B cell (primary cell): ENCODE measurements around the gene VPS45. TPM values are rescaled to one million over a fixed set of nuclear protein-coding genes. Genes with fewer than 3 reads are reported as not detected.

Experiments
- ATAC-seq: fragments of 200-7000 bp; cut with Tn5 transposase; one replicate; pipeline ENCODE4 v1.10.0; 2021; ENCODE audit warnings: low read depth, mild to moderate bottlenecking, moderate number of reproducible peaks, moderate library complexity
- CTCF ChIA-PET: fragments of 350-600 bp; sonication (Branson Sonifier 250); formaldehyde crosslinking; loops from one replicate; lab custom pipeline; 2021; ENCODE audit warnings: antibody characterized with exemption, inconsistent platforms; lab: Charles Lee
- POLR2A ChIA-PET: fragments of 350-600 bp; sonication (Branson Sonifier 250); formaldehyde crosslinking; loops from one replicate; lab custom pipeline; 2021; ENCODE audit warnings: antibody characterized with exemption; lab: Charles Lee
- DNase-seq: peaks from one replicate; pipeline ENCODE4 v3.0.0; 2013
- H2AFZ ChIP-seq: 2 replicates; pipeline ENCODE4 v1.6.1; 2012; ENCODE audit warnings: mild to moderate bottlenecking, low read depth, low read length; ENCODE audit not compliant: insufficient read depth, poor library complexity, severe bottlenecking
- H3K27ac ChIP-seq, 2 donors: 1 replicate in 1 of 2; 2 replicates in 1 of 2; pipeline ENCODE4 v1.5.1; 2012 to 2013; ENCODE audit warnings: low read length in 2 of 2, mild to moderate bottlenecking in 2 of 2, moderate library complexity in 1 of 2
- H3K27me3 ChIP-seq, 4 experiments: fragments of 200-600 bp in 1 of 4; sonication (generic) in 1 of 4; replicated peaks in 1 of 4; 1 replicate in 2 of 4; 2 replicates in 2 of 4; pipeline versions ENCODE4 v1.6.1 to v1.7.0; 2013 to 2016; ENCODE audit warnings: low read length in 3 of 4, mild to moderate bottlenecking in 2 of 4, mixed read lengths in 1 of 4, moderate library complexity in 1 of 4; ENCODE audit not compliant: insufficient read depth in 4 of 4, control insufficient read depth in 3 of 4; ENCODE audit errors: control extremely low read depth in 1 of 4
- H3K36me3 ChIP-seq, 2 experiments: replicated peaks in 1 of 2; 1 replicate in 1 of 2; 2 replicates in 1 of 2; pipeline versions ENCODE4 v1.6.1 to v1.7.1; 2013; ENCODE audit warnings: low read length in 1 of 2; ENCODE audit not compliant: insufficient read depth in 2 of 2, control insufficient read depth in 1 of 2; ENCODE audit errors: control extremely low read depth in 1 of 2, extremely low read depth in 1 of 2
- H3K4me1 ChIP-seq, 2 donors: fragments of 200-600 bp in 1 of 2; sonication (generic) in 1 of 2; 1 replicate in 1 of 2; 2 replicates in 1 of 2; pipeline versions ENCODE4 v1.5.1 to v1.6.1; 2013 to 2017; ENCODE audit warnings: low read length in 2 of 2; ENCODE audit not compliant: control insufficient read depth in 2 of 2, insufficient read depth in 2 of 2
- H3K4me2 ChIP-seq: replicated peaks from 2 replicates; pipeline ENCODE3; 2012; ENCODE audit warnings: mild to moderate bottlenecking, low read depth, low read length; ENCODE audit not compliant: poor library complexity, severe bottlenecking
- H3K4me3 ChIP-seq, 5 experiments: fragments of 200-600 bp in 1 of 5; sonication (generic) in 1 of 5; 1 replicate in 3 of 5; 2 replicates in 2 of 5; pipeline versions ENCODE4 v1.5.1 to v1.7.0; 2011 to 2016; ENCODE audit warnings: low read length in 4 of 5, mild to moderate bottlenecking in 4 of 5, low read depth in 2 of 5, control low read depth in 1 of 5, moderate library complexity in 1 of 5; ENCODE audit not compliant: insufficient read depth in 1 of 5; ENCODE audit errors: control extremely low read depth in 1 of 5, extremely low read depth in 1 of 5
- H3K79me2 ChIP-seq: fragments of 200-600 bp; sonication (generic); one replicate; pipeline ENCODE4 v1.6.0; 2016; ENCODE audit warnings: low read length; ENCODE audit not compliant: control insufficient read depth, insufficient read depth
- H3K9ac ChIP-seq: fragments of 200-600 bp; sonication (generic); 2 replicates; pipeline ENCODE4 v1.6.1; 2017; ENCODE audit warnings: mild to moderate bottlenecking, low read length, moderate library complexity
- H3K9me3 ChIP-seq, 3 donors: one replicate each; pipeline versions ENCODE4 v1.6.1 to v1.7.1; 2013; ENCODE audit warnings: low read length in 2 of 3; ENCODE audit not compliant: control insufficient read depth in 2 of 3, insufficient read depth in 1 of 3; ENCODE audit errors: control extremely low read depth in 1 of 3
- H4K20me1 ChIP-seq: 2 replicates; pipeline ENCODE4 v1.6.0; 2012; ENCODE audit warnings: mild to moderate bottlenecking, low read length; ENCODE audit not compliant: insufficient read depth, control insufficient read depth, poor library complexity, severe bottlenecking
- H3K27ac Mint-ChIP-seq: one replicate; pipeline ENCODE4 v1.8.0; 2021; ENCODE audit warnings: mixed read lengths
- H3K27me3 Mint-ChIP-seq: one replicate; pipeline ENCODE4 v1.8.0; 2021; ENCODE audit warnings: mixed read lengths
- H3K4me1 Mint-ChIP-seq: one replicate; pipeline ENCODE4 v1.8.0; 2021; ENCODE audit warnings: mixed read lengths
- H3K4me3 Mint-ChIP-seq: one replicate; pipeline ENCODE4 v1.8.0; 2021; ENCODE audit warnings: mixed read lengths
- H3K9me3 Mint-ChIP-seq: one replicate; pipeline ENCODE4 v1.8.0; 2022; ENCODE audit warnings: mixed read lengths; ENCODE audit not compliant: insufficient read depth
- CTCF ChIP-seq: fragments of 200-600 bp; IDR thresholded peaks from one replicate; pipeline ENCODE4 v1.8.0; 2022; ENCODE audit warnings: antibody characterized with exemption, mild to moderate bottlenecking
- EZH2 ChIP-seq: IDR thresholded peaks from 2 replicates; pipeline ENCODE4 v1.6.1; 2012; ENCODE audit warnings: borderline replicate concordance, low read depth, mild to moderate bottlenecking, moderate library complexity, low read length; ENCODE audit not compliant: insufficient read depth, poor library complexity, severe bottlenecking
- WGBS: methylation state at CpG from one replicate; pipeline ENCODE4 v1.1.5; 2013; ENCODE audit warnings: missing lambda C conversion rate; ENCODE audit not compliant: insufficient coverage; 5-methylcytosine and 5-hydroxymethylcytosine counted together
- intact Hi-C: fragments of 100-400 bp; cut with micrococcal nuclease; formaldehyde crosslinking; loops from one replicate; pipeline ENCODE4 v1.10.0; 2022
- polyA plus RNA-seq: library from polyadenylated mRNA; depleted of rRNA; stranded (reverse); fragments of >200 nt; gene quantifications from 2 replicates; pipeline ENCODE4 v1.2.3, GENCODE V29; 2012
- total RNA-seq, 2 donors: library from RNA; stranded (reverse); fragments of 120-200 nt in 1 of 2; gene quantifications; 1 replicate in 1 of 2; 2 replicates in 1 of 2; pipeline versions ENCODE4 v1.2.3 to v1.2.4, GENCODE V29; 2013 to 2022

The VPS45 gene
- total and polyA plus RNA-seq, 2 donors (not counting 1 experiment from before 2014, with no cell fraction given): 23.4 to 49.1 TPM

GRCh38 chr1:150194381-150195031 is 126.9 kb downstream of the VPS45 start:
- peaks cover 0 to 5% (median 0%) of the 10 kb centered on the region in 4 experiments for H3K27me3 ChIP-seq
- intact Hi-C loops: no loop called here
- DNase-seq (no peak), ATAC-seq (no peak)
- Mint-ChIP-seq H3K27ac (no peak overlapping the region), H3K4me1 (no peaks in the 10 kb centered on the region), H3K27me3 (peaks cover 5% of the 10 kb centered on the region), H3K9me3 (no peaks in the 10 kb centered on the region), H3K4me3 (no peak overlapping the region)
- no peak overlapping the region for H3K4me2 ChIP-seq
- no peak overlapping the region for H3K4me3 ChIP-seq
- no peak overlapping the region for H3K27ac ChIP-seq
- CTCF ChIA-PET: interaction anchor here (2.0 kb wide), 1 partner anchor 121 kb away, joined by 5 read pairs; no protein-coding TSS in a partner anchor
- no peaks in the 10 kb centered on the region for H3K79me2 ChIP-seq
- TF ChIP-seq EZH2 (no peak), CTCF (no peak)
- no peaks in the 10 kb centered on the region for H3K4me1 ChIP-seq
- H3K9me3 ChIP-seq: no peaks in the 10 kb centered on the region
- POLR2A ChIA-PET: no interaction called here
- H3K9ac ChIP-seq: no peak overlapping the region
- no peak overlapping the region for H2AFZ ChIP-seq
- peaks cover 0 to 2% of the 10 kb centered on the region in 2 experiments for H3K36me3 ChIP-seq
- H4K20me1 ChIP-seq: no peaks in the 10 kb centered on the region
- no CpG with 5 or more reads among the region's 4 CpGs for WGBS

Other genes with a start within 250 kb of the VPS45 start
- 15.9 and 16.7 TPM in 2 replicates for gene BOLA1, start 168.2 kb upstream of the VPS45 start, total RNA-seq
- 6.9 and 15.0 TPM in 2 replicates for gene BOLA1, start 168.2 kb upstream of the VPS45 start, polyA plus RNA-seq
- gene SV2A, start 149.9 kb upstream of the VPS45 start, total RNA-seq: 0.07 and 0.10 TPM in 2 replicates
- gene SV2A, start 149.9 kb upstream of the VPS45 start, polyA plus RNA-seq: 0.23 and 0.24 TPM in 2 replicates
- gene SF3B4, start 140.0 kb upstream of the VPS45 start, total RNA-seq: 59.7 and 60.1 TPM in 2 replicates
- gene SF3B4, start 140.0 kb upstream of the VPS45 start, polyA plus RNA-seq: 22.6 and 26.1 TPM in 2 replicates
- gene MTMR11, start 130.9 kb upstream of the VPS45 start, total RNA-seq: 0.15 TPM in 1 of 2 replicates, not detected in the other
- gene MTMR11, start 130.9 kb upstream of the VPS45 start, polyA plus RNA-seq: 0.74 and 0.91 TPM in 2 replicates
- gene OTUD7B, start 57.0 kb upstream of the VPS45 start, total RNA-seq: 3.3 and 4.1 TPM in 2 replicates
- 0.25 and 0.40 TPM in 2 replicates for gene OTUD7B, start 57.0 kb upstream of the VPS45 start, polyA plus RNA-seq
- gene PLEKHO1, start 82.1 kb downstream of the VPS45 start, total RNA-seq: 182 and 186 TPM in 2 replicates
- 111 and 129 TPM in 2 replicates for gene PLEKHO1, start 82.1 kb downstream of the VPS45 start, polyA plus RNA-seq
- 42.4 and 47.1 TPM in 2 replicates for gene ANP32E, start 168.3 kb downstream of the VPS45 start, total RNA-seq
- 5.1 and 10.7 TPM in 2 replicates for gene ANP32E, start 168.3 kb downstream of the VPS45 start, polyA plus RNA-seq
- gene CA14, start 190.0 kb downstream of the VPS45 start, total RNA-seq: not detected in 2 replicates
- gene CA14, start 190.0 kb downstream of the VPS45 start, polyA plus RNA-seq: not detected in 2 replicates
- 134 and 135 TPM in 2 replicates for gene APH1A, start 201.2 kb downstream of the VPS45 start, total RNA-seq
- gene APH1A, start 201.2 kb downstream of the VPS45 start, polyA plus RNA-seq: 165 and 197 TPM in 2 replicates
- gene C1orf54, start 205.0 kb downstream of the VPS45 start, total RNA-seq: 0.76 and 1.5 TPM in 2 replicates
- 2.1 and 3.0 TPM in 2 replicates for gene C1orf54, start 205.0 kb downstream of the VPS45 start, polyA plus RNA-seq
- gene CIART, start 214.8 kb downstream of the VPS45 start, total RNA-seq: 0.27 TPM in 1 of 2 replicates, not detected in the other
- 0.46 and 0.74 TPM in 2 replicates for gene CIART, start 214.8 kb downstream of the VPS45 start, polyA plus RNA-seq
- gene MRPS21, start 226.1 kb downstream of the VPS45 start, total RNA-seq: 56.5 and 60.4 TPM in 2 replicates
- gene MRPS21, start 226.1 kb downstream of the VPS45 start, polyA plus RNA-seq: 47.2 and 50.1 TPM in 2 replicates